LNCaP clone FGC (cell line): ENCODE data around the gene KLHL6.

ENCODE experiments used
- DNase-seq: peaks from one replicate; pipeline ENCODE4 v3.0.0-alpha.2; 2011; ENCODE audit warnings: low read depth
- H3K4me3 ChIP-seq: 2 replicates; pipeline ENCODE4 v1.5.1; 2011; ENCODE audit warnings: mild to moderate bottlenecking, low read depth, low read length, control low read depth
- TF ChIP-seq, protein P1 (sequence below): IDR thresholded peaks from 2 replicates; pipeline ENCODE4 v1.5.1; 2012; ENCODE audit warnings: mild to moderate bottlenecking; ENCODE audit not compliant: control insufficient read depth, insufficient read depth; ENCODE audit errors: extremely low read depth

The KLHL6 gene

DNA sequence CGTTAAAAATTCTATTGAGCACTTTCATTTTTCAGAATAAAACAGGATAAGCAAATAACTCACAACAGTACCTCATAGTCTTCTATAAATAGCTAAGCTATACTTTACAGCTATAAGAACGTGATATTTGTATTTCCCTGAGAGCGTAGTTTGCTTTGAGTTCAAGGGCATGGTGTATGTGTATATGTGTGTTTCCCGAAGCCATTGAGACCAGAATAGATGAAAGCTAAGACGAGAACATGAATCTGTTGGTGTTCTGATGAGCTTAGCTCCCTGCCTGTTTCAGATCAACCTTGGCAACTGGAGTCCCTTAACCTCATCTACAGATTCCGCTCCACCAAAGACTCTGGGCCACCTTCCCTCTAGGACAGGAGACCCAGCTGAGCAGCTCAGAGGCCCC, 67.6 kb downstream of the KLHL6 start:
- DNase-seq = no peak
- TF ChIP-seq, protein P1, sequence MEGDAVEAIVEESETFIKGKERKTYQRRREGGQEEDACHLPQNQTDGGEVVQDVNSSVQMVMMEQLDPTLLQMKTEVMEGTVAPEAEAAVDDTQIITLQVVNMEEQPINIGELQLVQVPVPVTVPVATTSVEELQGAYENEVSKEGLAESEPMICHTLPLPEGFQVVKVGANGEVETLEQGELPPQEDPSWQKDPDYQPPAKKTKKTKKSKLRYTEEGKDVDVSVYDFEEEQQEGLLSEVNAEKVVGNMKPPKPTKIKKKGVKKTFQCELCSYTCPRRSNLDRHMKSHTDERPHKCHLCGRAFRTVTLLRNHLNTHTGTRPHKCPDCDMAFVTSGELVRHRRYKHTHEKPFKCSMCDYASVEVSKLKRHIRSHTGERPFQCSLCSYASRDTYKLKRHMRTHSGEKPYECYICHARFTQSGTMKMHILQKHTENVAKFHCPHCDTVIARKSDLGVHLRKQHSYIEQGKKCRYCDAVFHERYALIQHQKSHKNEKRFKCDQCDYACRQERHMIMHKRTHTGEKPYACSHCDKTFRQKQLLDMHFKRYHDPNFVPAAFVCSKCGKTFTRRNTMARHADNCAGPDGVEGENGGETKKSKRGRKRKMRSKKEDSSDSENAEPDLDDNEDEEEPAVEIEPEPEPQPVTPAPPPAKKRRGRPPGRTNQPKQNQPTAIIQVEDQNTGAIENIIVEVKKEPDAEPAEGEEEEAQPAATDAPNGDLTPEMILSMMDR = no peak
- H3K4me3 ChIP-seq = no peak overlapping the region

DNA sequence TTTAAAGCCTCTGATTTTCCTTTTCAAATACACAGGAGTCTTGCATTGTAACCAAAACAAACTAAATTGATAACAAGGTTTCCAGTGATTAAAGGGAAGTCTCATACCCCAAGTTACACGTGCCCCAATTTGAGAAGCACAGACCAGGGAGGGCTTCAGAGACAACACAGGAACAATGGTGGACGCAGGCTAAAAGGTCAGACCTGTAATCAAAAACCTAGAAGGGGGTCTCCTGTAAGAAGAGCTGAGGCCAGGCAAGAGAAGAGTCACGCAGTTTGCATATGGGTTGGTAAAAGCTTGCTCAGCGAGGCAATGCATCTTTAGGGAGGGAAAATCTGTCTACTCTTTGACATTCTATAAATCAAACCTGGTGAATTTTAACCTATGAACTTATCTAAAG, 68.5 kb downstream of the KLHL6 start:
- no peak overlapping the region for H3K4me3 ChIP-seq
- no peak for DNase-seq
- TF ChIP-seq, protein P1 = no peak

DNA sequence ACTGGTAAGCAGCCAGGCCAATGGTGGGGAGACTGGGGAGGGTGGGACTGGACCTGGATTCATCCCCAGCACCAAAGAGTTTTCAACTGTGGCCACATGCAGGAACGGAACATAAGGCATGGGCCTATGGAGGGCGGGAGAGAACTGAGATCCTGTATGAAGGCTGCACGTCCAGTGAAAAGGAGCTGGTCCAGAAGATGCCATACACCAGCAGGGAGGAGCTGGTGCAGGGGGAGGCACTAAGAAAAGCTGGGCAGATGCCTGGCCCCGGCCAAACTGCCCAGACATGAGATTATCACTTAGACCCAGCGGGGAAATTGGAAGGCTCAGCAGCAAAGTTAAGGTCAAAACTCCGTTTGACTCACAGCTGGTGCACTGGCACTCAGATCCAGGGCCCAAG, 69.0 kb downstream of the KLHL6 start:
- DNase-seq = no peak
- TF ChIP-seq, protein P1 = no peak
- H3K4me3 ChIP-seq = no peak overlapping the region

DNA sequence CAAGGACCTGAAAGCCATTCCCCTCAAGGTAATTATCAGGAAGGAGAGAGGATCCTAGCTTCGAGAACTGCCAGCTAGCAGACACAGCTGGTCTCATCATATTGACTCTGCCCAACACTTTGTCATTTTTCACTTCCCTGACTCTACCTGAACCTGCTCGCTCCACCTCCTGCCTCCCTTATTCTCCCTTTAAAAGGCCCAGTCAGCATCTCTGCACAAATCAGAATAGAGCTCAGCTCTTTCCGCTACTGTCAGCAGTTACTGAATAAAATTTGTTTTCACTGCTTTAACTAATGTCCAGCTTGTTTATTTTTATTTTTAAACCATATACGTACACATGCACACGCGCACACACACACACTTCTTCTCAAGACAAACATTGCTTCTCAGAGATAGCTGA, 69.9 kb downstream of the KLHL6 start:
- DNase-seq = no peak
- no peak overlapping the region for H3K4me3 ChIP-seq
- TF ChIP-seq, protein P1 = no peak

DNA sequence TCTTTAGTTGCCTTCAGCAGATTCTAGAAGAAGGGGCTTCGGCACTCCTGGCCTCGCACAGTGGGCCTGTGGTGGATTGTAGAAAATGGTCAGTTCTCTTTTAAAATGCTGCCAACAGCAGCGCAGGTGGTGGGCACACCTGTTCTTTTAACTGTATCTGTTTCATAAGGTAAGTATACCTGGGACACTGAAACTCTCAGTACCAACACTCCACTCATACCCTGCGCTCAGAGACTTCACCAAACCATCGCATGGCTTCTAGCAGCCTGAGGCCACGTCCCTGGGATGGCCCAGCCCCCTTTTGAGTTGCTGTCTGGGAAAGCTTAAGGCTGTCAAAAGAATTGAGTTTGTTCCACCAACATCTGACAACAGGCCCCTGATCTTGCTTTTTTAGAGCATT, 70.4 kb downstream of the KLHL6 start:
- no peak overlapping the region for H3K4me3 ChIP-seq
- no peak for DNase-seq
- TF ChIP-seq, protein P1 = no peak

DNA sequence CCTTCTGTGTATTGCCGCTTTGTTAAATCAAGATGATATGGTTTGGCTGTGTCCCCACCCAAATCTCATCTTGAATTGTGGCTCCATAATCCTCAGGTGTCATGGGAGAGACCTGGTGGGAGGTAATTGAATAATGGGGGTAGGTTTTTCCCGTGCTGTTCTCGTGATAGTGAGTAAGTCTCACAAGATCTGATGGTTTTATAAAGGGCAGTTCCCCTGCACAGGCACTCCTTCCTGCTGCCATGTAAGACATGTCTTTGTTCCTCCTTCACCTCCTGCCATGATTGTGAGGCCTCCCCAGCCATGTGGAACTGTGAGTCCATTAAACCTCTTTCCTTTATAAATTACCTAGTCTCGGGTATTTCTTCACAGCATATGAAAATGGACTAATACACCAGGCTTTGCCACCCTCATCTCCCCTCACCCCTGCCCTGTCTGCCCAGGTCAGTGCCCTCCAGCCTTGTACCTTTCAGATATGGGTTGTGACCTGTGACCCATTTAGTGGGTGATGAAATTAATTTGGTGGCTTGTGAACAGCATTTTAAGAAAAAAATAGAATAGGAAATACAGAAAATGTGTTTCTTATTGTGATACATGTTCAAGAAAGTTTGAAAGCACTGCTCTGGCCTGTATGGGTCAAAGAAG, 71.0 kb downstream of the KLHL6 start:
- TF ChIP-seq, protein P1 = no peak
- no peak overlapping the region for H3K4me3 ChIP-seq
- DNase-seq = no peak

DNA sequence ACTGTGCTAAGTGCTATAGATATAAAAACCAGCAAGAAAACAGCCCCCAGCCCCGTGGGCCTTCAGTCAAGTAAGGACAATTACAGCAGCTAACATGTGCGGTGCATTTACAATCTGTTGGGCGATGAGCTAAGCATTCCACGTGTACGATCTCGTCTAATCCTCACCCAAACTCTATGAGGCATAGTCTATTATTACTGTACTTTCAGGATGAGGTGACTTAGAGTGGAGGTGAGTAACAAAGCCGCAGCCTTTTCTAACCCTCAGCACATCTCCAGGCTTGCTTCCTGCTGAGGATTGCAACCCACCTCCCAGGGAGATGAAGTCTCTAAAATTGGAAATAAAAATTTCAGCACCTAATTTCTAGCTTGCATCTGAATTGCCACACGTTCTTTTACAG, 73.9 kb downstream of the KLHL6 start:
- no peak overlapping the region for H3K4me3 ChIP-seq
- TF ChIP-seq, protein P1 = no peak
- DNase-seq = no peak
